HUES6 (cell line): ENCODE data around the gene HSPA6.
"Not testable (repeated sequence)": the region's sequence is repeated elsewhere in the genome, so short reads cannot be mapped to it uniquely, and the experiment has no call there.

ENCODE experiments used
- H3K27ac ChIP-seq: 2 replicates; pipeline ENCODE4 v1.7.0; 2013; ENCODE audit warnings: low read depth, mild to moderate bottlenecking, low read length, inconsistent platforms
- H3K27me3 ChIP-seq: 2 replicates; pipeline ENCODE4 v1.6.1; 2013; ENCODE audit warnings: low read length; ENCODE audit not compliant: control insufficient read depth, insufficient read depth
- H3K36me3 ChIP-seq: 2 replicates; pipeline ENCODE4 v1.6.1; 2013; ENCODE audit warnings: low read length; ENCODE audit not compliant: control insufficient read depth, insufficient read depth
- H3K4me1 ChIP-seq: 2 replicates; pipeline ENCODE4 v1.6.1; 2013; ENCODE audit warnings: low read length; ENCODE audit not compliant: control insufficient read depth, insufficient read depth
- H3K4me3 ChIP-seq: 2 replicates; pipeline ENCODE4 v1.5.1; 2013; ENCODE audit warnings: low read depth, low read length
- H3K9ac ChIP-seq: one replicate; pipeline ENCODE4 v1.6.1; 2013; ENCODE audit warnings: mild to moderate bottlenecking, low read length
- H3K9me3 ChIP-seq: 2 replicates; pipeline ENCODE4 v1.6.1; 2013; ENCODE audit warnings: low read depth, low read length; ENCODE audit not compliant: control insufficient read depth, insufficient read depth

Gene HSPA6

GRCh38 chr1:161525321-161525720 is 981 bp downstream of the HSPA6 start:
- not testable (repeated sequence) for H3K36me3 ChIP-seq, H3K27ac ChIP-seq, H3K4me1 ChIP-seq, H3K9ac ChIP-seq, H3K9me3 ChIP-seq
- Histone ChIP-seq H3K4me3 (peak overlapping the region; percentile 67), H3K27me3 (peaks cover 51% of the 10 kb centered on the region)

GRCh38 chr1:161525918-161526317 is 1.6 kb downstream of the HSPA6 start:
- H3K9ac ChIP-seq, H3K4me3 ChIP-seq, H3K9me3 ChIP-seq, H3K27ac ChIP-seq, H3K36me3 ChIP-seq, H3K4me1 ChIP-seq: not testable (repeated sequence)
- H3K27me3 ChIP-seq, result peaks cover 51% of the 10 kb centered on the region

- not testable (repeated sequence) for H3K4me3 ChIP-seq, H3K9me3 ChIP-seq, H3K9ac ChIP-seq, H3K4me1 ChIP-seq, H3K27ac ChIP-seq, H3K36me3 ChIP-seq
- peaks cover 45% of the 10 kb centered on the region for H3K27me3 ChIP-seq
Measured at GRCh38 chr1:161528550-161528949, 4.2 kb downstream of the HSPA6 start.

- H3K36me3 ChIP-seq, H3K4me1 ChIP-seq, H3K27ac ChIP-seq, H3K9me3 ChIP-seq: not testable (repeated sequence)
- H3K4me3 ChIP-seq, result peak overlapping the region; percentile 71
- H3K27me3 ChIP-seq, result peaks cover 39% of the 10 kb centered on the region
- peak overlapping the region; percentile 44 for H3K9ac ChIP-seq
Measured at GRCh38 chr1:161529463-161530104, 5.2 kb downstream of the HSPA6 start.

- not testable (repeated sequence) for H3K36me3 ChIP-seq, H3K4me1 ChIP-seq, H3K9me3 ChIP-seq, H3K27ac ChIP-seq
- Histone ChIP-seq H3K4me3 (peak overlapping the region; percentile 71), H3K27me3 (peaks cover 34% of the 10 kb centered on the region), H3K9ac (peak overlapping the region; percentile 52)
Measured at GRCh38 chr1:161530158-161530557, 5.8 kb downstream of the HSPA6 start.

GRCh38 chr1:161530671-161531641 is 6.6 kb downstream of the HSPA6 start:
- H3K4me1 ChIP-seq, H3K36me3 ChIP-seq, H3K9me3 ChIP-seq, H3K27ac ChIP-seq: not testable (repeated sequence)
- Histone ChIP-seq H3K27me3 (peaks cover 26% of the 10 kb centered on the region), H3K9ac (peak overlapping the region; percentile 52), H3K4me3 (peak overlapping the region; percentile 71)

GRCh38 chr1:161531986-161532643 is 7.8 kb downstream of the HSPA6 start:
- Histone ChIP-seq H3K27ac (no peak overlapping the region), H3K4me3 (peak overlapping the region; percentile 71), H3K4me1 (peaks cover 4% of the 10 kb centered on the region), H3K36me3 (no peaks in the 10 kb centered on the region), H3K9ac (no peak overlapping the region), H3K27me3 (peaks cover 15% of the 10 kb centered on the region), H3K9me3 (0 out of 2 replicates have a peak, but pooled peaks cover 3% of the 10 kb centered on the region)

- not testable (repeated sequence) for H3K9me3 ChIP-seq, H3K9ac ChIP-seq, H3K4me1 ChIP-seq, H3K27ac ChIP-seq, H3K36me3 ChIP-seq
- peaks cover 12% of the 10 kb centered on the region for H3K27me3 ChIP-seq
- H3K4me3 ChIP-seq, result peak overlapping the region; percentile 71
Measured at GRCh38 chr1:161532644-161533567, 8.6 kb downstream of the HSPA6 start.

GRCh38 chr1:161537068-161537669 is 12.8 kb downstream of the HSPA6 start:
- H3K36me3 ChIP-seq, H3K9ac ChIP-seq, H3K9me3 ChIP-seq, H3K4me1 ChIP-seq, H3K27ac ChIP-seq, H3K4me3 ChIP-seq: not testable (repeated sequence)
- H3K27me3 ChIP-seq, result peaks cover 12% of the 10 kb centered on the region

GRCh38 chr1:161538925-161539479 is 14.7 kb downstream of the HSPA6 start:
- H3K27me3 ChIP-seq, result peaks cover 12% of the 10 kb centered on the region
- H3K4me3 ChIP-seq, result peak overlapping the region; percentile 79
- H3K27ac ChIP-seq, H3K36me3 ChIP-seq, H3K9me3 ChIP-seq, H3K4me1 ChIP-seq, H3K9ac ChIP-seq: not testable (repeated sequence)
